Stimulated activated CD4-positive, alpha-beta T cell treated with anti-CD3 and anti-CD28 coated beads, Interleukin-2, amount 100 ng/mL, for 4 hours (primary cell): ENCODE measurements around the gene SLC6A13.
"Not testable (repeated sequence)": the region's sequence is repeated elsewhere in the genome, so short reads cannot be mapped to it uniquely, and the experiment has no call there.

ENCODE experiments used
- DNase-seq: peaks from one replicate; pipeline ENCODE4 v3.0.0-alpha.2; 2020; ENCODE audit warnings: low read depth

The SLC6A13 gene

GRCh38 chr12:233615-233968 is 29.0 kb downstream of the SLC6A13 start:
- DNase-seq = no peak

- no peak for DNase-seq
Observed at GRCh38 chr12:232731-233614, 29.7 kb downstream of the SLC6A13 start.

- DNase-seq = no peak
Observed at GRCh38 chr12:230925-231671, 31.5 kb downstream of the SLC6A13 start.

GRCh38 chr12:229441-230191 is 33.0 kb downstream of the SLC6A13 start:
- no peak for DNase-seq

- DNase-seq = no peak
Observed at GRCh38 chr12:228846-229200, 33.8 kb downstream of the SLC6A13 start.

GRCh38 chr12:227923-228845 is 34.5 kb downstream of the SLC6A13 start:
- DNase-seq = no peak

GRCh38 chr12:227286-227915 is 35.2 kb downstream of the SLC6A13 start:
- DNase-seq = no peak

- no peak for DNase-seq
Observed at GRCh38 chr12:226401-226800, 36.2 kb downstream of the SLC6A13 start.

- no peak for DNase-seq
Observed at GRCh38 chr12:225012-225411, 37.6 kb downstream of the SLC6A13 start.

- DNase-seq = no peak
Observed at GRCh38 chr12:224330-224729, 38.3 kb downstream of the SLC6A13 start.

- DNase-seq = no peak
Observed at GRCh38 chr12:223841-224240, 38.8 kb downstream of the SLC6A13 start.

GRCh38 chr12:221736-222135 is 40.9 kb downstream of the SLC6A13 start:
- DNase-seq = no peak

GRCh38 chr12:220946-221550 is 41.6 kb downstream of the SLC6A13 start:
- DNase-seq = no peak

- DNase-seq = no peak
Observed at GRCh38 chr12:220491-220890, 42.1 kb downstream of the SLC6A13 start.

GRCh38 chr12:219891-220352 is 42.7 kb downstream of the SLC6A13 start:
- no peak for DNase-seq

GRCh38 chr12:218728-219590 is 43.7 kb downstream of the SLC6A13 start:
- no peak for DNase-seq

GRCh38 chr12:218221-218620 is 44.4 kb downstream of the SLC6A13 start:
- no peak for DNase-seq

GRCh38 chr12:217029-217428 is 45.6 kb downstream of the SLC6A13 start:
- DNase-seq = not testable (repeated sequence)

GRCh38 chr12:215116-215515 is 47.5 kb downstream of the SLC6A13 start:
- no peak for DNase-seq
